Stimulated activated memory B cell treated with anti-CD40 and anti-IgM and Interleukin-4, amounts not matched to agents 10 μg/mL and 1 μg/mL and 100 μg/mL, for 72 hours (primary cell): ENCODE data around the gene ACTN4.

Experiments
- ATAC-seq: fragments of 150-1000 bp; cut with Tn5 transposase; 2 replicates; pipeline ENCODE4 v1.10.0; 2021
- H3K27ac Mint-ChIP-seq: one replicate; pipeline ENCODE4 v1.8.0; 2022; ENCODE audit warnings: mild to moderate bottlenecking, mixed read lengths
- H3K27me3 Mint-ChIP-seq: one replicate; pipeline ENCODE4 v1.8.0; 2022; ENCODE audit warnings: mixed read lengths
- H3K36me3 Mint-ChIP-seq: one replicate; pipeline ENCODE4 v1.8.0; 2022; ENCODE audit warnings: mixed read lengths
- H3K4me1 Mint-ChIP-seq: one replicate; pipeline ENCODE4 v1.8.0; 2022; ENCODE audit warnings: mixed read lengths
- H3K4me3 Mint-ChIP-seq: one replicate; pipeline ENCODE4 v1.8.0; 2022; ENCODE audit warnings: mild to moderate bottlenecking, moderate library complexity, mixed read lengths
- H3K9me3 Mint-ChIP-seq: one replicate; pipeline ENCODE4 v1.8.0; 2022; ENCODE audit warnings: mixed read lengths

ACTN4 gene

DNA sequence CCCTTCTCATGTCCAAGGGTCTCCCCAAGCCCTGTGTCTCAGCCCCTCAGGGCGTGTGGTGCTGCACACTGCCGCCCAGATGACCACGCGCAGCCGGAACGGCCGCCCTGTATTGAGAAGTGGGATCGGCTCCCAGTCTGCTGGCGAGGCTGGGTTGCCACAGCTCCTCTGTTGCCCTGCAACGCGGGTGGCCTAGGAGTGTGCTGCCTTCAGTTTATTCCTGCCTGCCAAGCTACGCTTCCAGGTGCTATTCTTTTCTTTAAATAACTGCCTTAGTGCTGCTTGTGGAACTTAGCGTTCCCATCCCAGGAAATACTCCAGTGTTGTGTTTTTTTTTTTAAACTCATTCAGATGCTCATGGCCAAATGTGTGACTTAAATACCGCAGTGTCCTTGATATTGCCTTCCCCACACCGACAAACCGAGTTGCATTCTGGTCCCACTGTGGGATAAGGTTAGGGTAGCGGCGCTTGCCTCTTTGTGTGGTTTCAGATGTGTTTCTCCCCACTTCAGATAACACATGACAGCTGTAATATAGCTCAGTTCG, 16.6 kb downstream of the ACTN4 start:
- Mint-ChIP-seq H3K4me1 (peaks cover 73% of the 10 kb centered on the region), H3K9me3 (no peaks in the 10 kb centered on the region), H3K36me3 (peaks cover 21% of the 10 kb centered on the region), H3K27me3 (no peaks in the 10 kb centered on the region), H3K27ac (peak overlapping the region; percentile 65), H3K4me3 (no peak overlapping the region)
- ATAC-seq, result no peak

DNA sequence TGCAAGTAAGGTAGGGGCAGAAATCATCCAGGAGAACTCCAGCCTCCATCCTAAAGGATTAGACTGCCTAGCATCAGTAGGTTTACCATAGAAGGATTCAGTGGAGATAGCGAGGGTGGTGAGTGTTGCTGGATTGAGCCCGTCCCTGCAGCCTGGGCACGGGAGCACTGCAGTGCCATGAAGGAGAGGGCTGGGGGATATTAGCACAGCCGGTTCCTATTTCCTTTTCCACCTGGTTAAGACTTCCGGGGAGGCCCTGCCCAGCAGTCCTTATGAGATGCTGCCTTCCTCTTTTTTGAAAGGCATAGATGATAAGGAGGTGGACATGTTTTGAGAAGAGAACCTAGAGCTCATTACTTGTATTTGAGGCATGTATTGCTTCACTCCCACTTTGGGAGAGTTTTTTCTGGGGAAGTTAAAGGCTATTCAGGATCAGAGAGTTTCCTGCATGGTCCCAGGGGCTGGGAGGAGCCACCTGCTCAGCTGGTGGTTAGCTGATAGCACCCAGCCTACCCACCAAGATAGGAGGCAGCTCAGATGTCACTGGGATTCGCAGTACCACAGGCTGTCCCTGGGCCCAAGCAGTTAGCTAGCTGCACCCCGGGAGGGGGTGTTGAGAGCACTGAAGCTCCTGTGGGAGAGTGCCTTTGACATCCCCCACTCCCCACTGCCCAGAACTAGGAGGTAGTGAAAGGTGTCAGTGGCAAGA, 17.2 kb downstream of the ACTN4 start:
- peaks cover 79% of the 10 kb centered on the region for H3K4me1 Mint-ChIP-seq

DNA sequence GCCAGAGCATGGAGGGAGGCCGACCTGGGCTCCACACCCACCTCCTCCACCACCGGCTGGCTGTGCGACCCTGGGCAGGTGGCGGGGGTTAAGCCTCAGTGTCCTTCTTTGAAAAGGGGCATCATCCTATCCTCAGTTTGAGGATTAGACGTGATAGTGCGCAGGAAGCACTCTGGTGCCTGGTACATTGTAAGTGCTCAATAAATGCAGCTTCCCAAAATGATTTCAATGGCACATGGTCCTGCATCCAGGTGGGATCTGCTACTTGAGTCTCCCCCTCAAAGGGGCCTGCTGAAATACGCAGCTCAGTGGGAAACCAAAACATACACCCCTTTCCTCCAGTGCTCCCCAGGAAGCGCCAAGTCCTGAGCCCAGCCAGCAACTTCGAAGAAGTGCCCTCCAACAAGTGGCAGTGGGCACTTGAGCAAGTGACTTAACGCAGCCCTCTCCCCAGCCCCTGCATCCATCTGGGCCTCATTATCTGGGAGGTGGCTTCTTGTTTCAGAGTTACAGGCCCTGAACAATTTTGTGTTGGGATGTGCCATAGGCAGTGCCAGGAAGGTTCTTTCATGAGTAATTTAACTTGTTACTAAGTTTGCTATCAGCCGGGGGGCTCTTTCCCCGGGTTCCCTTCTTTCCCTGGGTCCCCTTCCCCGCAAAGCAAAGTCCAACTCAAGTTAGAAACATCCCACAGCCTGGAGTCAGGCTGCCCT, 17.9 kb downstream of the ACTN4 start:
- no peaks in the 10 kb centered on the region for H3K9me3 Mint-ChIP-seq
- H3K27ac Mint-ChIP-seq, result peak overlapping the region; percentile 80
- H3K27me3 Mint-ChIP-seq, result no peaks in the 10 kb centered on the region
- H3K4me1 Mint-ChIP-seq, result peaks cover 86% of the 10 kb centered on the region
- no peak for ATAC-seq
- no peak overlapping the region for H3K4me3 Mint-ChIP-seq
- peaks cover 33% of the 10 kb centered on the region for H3K36me3 Mint-ChIP-seq

More for the DNA sequence above, 17.2 kb downstream of the ACTN4 start:
- Mint-ChIP-seq H3K4me3 (no peak overlapping the region), H3K27me3 (no peaks in the 10 kb centered on the region), H3K36me3 (peaks cover 26% of the 10 kb centered on the region), H3K27ac (peak overlapping the region; percentile 65), H3K9me3 (no peaks in the 10 kb centered on the region)
- peak; percentile 52 for ATAC-seq

DNA sequence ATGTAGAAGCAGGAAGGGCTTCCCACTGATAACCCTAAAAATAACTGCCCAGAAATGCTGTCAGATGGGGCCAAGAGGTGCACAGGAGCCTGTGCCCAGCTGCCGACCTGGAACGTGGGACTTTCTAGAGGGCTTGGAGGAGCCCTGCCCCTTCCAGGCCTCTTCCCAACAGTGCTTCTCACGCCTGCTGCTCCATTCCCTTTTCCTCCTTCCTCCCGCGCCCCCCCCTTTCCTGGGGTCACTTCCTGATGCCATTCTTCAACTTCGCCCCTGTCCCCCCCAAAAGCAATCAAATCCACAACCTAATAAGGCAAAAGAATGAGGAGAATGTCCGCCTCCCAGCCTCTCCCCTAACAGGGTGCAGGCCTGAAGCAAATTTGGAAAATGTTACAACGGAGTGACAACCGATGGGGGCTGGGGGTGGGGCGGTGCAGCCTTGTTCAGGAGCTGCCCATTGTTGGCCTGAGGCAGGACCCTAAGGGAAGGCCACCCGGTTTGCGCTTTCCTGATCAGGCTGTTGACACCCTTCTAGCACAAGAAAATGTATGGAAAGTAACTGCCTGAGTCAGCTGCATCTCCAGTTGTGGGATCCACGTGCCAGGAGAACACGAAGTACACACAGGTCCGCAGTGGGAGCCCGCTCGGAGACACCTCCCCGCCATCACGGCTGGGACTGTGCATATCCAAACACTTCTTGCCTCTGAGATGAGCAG, 18.7 kb downstream of the ACTN4 start:
- peaks cover 84% of the 10 kb centered on the region for H3K4me1 Mint-ChIP-seq
- no peak for ATAC-seq
- H3K4me3 Mint-ChIP-seq, result no peak overlapping the region
- no peaks in the 10 kb centered on the region for H3K27me3 Mint-ChIP-seq
- H3K36me3 Mint-ChIP-seq, result peaks cover 27% of the 10 kb centered on the region
- H3K27ac Mint-ChIP-seq, result peak overlapping the region; percentile 80
- no peaks in the 10 kb centered on the region for H3K9me3 Mint-ChIP-seq

DNA sequence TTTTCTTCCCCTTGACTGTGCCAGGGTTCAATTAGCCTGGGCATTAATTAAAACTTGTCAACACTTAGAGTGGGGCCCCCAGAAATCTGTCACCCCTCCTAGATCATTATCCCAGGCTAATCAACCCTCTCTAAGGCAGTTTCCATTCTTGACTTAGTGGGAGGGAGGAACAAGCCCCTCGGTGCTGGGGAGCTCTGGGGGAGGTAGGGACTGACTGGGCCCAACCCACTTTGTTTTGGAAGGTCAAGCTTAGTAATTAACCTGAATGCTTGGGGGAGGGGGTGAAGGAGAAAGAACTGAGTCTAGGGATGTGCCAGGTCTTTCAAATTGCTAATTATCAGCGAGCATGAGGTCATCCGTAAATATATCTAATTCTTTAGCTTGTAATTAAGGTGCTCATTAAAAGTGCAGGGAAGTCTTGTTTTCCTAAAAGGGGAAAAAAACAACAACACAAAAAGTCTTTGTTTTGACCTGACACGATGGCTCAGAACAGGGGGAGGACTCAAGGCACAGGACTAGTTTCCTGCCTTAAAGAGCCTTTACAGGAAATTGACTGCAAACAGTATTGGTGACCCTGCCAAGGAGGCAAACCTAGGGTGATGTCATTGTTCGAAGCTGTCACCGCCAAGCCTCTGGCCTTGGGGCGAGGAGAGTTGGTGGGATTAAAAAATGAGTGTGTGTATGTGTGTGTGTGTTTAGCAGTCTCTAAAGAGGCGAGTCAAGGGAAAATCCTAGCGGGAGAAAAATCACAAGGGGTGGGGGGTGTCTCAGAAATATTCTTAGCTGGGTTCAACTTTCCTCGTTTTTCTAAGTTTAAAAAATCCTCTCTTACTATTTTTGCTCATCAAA, 19.4 kb downstream of the ACTN4 start:
- Mint-ChIP-seq H3K9me3 (no peaks in the 10 kb centered on the region), H3K36me3 (peaks cover 28% of the 10 kb centered on the region), H3K4me3 (peak overlapping the region; percentile 70), H3K4me1 (peaks cover 91% of the 10 kb centered on the region), H3K27me3 (no peaks in the 10 kb centered on the region), H3K27ac (peak overlapping the region; percentile 80)
- peak; percentile 76 for ATAC-seq

DNA sequence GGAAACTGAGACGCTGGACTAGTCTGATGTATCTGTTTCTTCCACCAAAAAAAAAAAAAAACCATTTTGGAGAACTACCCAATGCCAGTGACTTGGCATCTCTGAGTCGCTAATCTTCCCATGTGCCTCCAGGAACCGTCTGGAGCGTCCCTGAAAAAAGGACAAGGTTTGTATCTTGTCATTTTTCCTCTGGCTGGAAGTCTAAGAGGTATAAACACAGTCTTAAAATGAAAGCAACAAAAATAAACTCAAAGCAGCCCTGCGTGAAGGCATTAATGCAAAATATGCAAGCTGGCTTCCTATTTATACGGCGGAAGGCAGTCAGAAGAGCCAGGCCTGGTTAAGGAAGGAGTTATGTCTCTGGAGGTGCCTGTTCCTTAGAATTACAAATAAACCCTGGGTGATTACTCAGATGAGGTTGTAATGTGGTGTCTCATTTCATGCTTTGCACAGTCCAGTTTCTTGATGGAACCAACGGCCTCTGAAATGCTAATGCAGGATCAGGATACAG, 20.3 kb downstream of the ACTN4 start:
- H3K4me1 Mint-ChIP-seq, result peaks cover 88% of the 10 kb centered on the region
- H3K27me3 Mint-ChIP-seq, result no peaks in the 10 kb centered on the region
- no peaks in the 10 kb centered on the region for H3K9me3 Mint-ChIP-seq
- peak overlapping the region; percentile 46 for H3K4me3 Mint-ChIP-seq
- H3K27ac Mint-ChIP-seq, result peak overlapping the region; percentile 80
- ATAC-seq, result peak; percentile 73
- peaks cover 30% of the 10 kb centered on the region for H3K36me3 Mint-ChIP-seq

DNA sequence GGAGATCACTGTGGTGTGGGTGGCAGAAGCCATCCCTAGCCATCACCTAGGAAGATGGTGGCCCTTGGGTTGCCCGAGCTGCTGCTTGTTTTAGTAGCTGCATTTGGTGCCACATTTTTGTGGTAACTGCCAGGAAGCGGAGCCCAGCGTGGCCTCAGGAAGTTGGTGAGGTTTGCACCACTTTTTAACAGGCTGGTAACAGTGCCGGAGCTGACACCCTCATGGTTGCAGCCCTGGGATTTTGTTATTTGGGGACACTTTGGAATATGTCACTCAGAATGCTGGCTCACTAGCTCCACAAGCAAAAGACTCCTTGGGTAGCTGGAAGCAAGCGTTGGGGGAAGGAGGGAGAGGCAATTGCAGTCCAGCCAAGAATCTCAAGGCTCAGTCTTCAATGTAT, 22.1 kb downstream of the ACTN4 start:
- no peak for ATAC-seq
- peaks cover 30% of the 10 kb centered on the region for H3K36me3 Mint-ChIP-seq
- H3K27ac Mint-ChIP-seq, result peak overlapping the region; percentile 80
- peak overlapping the region; percentile 32 for H3K4me3 Mint-ChIP-seq
- no peaks in the 10 kb centered on the region for H3K9me3 Mint-ChIP-seq
- no peaks in the 10 kb centered on the region for H3K27me3 Mint-ChIP-seq
- peaks cover 81% of the 10 kb centered on the region for H3K4me1 Mint-ChIP-seq

DNA sequence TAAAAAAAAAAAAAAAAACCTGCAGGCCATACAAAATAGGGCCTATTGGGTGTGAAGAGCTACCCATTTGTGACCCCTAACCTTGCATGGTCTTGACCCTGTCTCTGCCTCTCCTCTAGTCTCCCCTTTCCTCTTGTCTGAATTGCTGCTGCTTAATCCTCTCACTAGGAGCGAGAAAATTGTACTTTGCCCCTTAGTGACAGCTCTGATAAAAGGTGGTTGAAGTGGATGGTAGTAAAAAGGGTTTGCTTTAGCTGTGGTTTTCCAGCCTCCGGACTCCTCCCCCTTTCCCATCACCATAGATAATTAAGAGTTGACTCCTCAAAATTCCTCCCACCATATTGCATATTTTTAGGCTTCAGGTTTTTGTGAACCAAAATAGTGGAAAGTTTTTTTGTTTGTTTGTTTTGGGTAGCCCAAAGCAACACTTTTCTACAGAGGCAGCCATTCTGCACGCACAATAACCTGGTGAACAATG, 23.5 kb downstream of the ACTN4 start:
- Mint-ChIP-seq H3K4me1 (peaks cover 82% of the 10 kb centered on the region), H3K27ac (peak overlapping the region; percentile 32), H3K36me3 (peaks cover 30% of the 10 kb centered on the region), H3K9me3 (no peaks in the 10 kb centered on the region), H3K27me3 (no peaks in the 10 kb centered on the region), H3K4me3 (no peak overlapping the region)
- no peak for ATAC-seq

DNA sequence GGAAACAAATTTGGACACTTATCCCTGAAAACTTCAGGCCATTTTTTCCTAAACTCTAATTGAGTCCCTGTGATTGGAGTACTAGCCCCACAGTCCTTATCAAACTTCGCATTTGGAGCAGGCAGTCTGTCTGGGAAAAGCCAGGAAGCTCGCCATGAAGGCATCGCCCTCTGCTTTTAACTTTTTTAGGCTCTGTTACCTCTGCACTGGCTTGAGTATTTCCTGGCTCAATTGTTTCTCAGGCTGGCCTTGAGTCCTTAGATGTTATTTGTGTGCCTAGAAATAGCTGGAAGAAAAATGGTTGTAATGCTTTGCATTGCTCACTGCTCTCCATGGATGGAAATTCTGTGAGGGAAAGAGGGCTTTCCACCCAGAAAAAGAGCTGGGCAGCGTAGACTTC, 24.2 kb downstream of the ACTN4 start:
- peaks cover 30% of the 10 kb centered on the region for H3K36me3 Mint-ChIP-seq
- no peak overlapping the region for H3K4me3 Mint-ChIP-seq
- no peak for ATAC-seq
- H3K27ac Mint-ChIP-seq, result no peak overlapping the region
- no peaks in the 10 kb centered on the region for H3K9me3 Mint-ChIP-seq
- no peaks in the 10 kb centered on the region for H3K27me3 Mint-ChIP-seq
- H3K4me1 Mint-ChIP-seq, result peaks cover 82% of the 10 kb centered on the region

DNA sequence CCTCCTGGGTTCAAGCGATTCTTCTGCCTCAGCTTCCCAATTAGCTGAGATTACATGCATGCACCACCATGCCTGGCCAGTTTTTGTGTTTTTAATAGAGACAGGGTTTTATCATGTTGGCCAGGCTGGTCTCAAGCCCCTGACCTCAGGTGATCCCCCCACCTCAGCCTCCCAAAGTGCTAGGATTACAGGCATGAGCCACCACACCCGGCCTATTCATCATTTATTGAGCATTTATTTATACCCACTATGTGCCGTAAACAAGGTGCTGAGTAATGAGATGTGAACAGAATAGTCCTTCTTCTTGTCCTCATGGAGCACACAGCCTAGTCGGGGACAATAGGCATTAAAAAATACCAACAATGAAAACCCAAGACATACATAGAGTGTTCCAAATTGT, 25.6 kb downstream of the ACTN4 start:
- H3K27ac Mint-ChIP-seq, result no peak overlapping the region
- H3K4me3 Mint-ChIP-seq, result no peak overlapping the region
- no peaks in the 10 kb centered on the region for H3K9me3 Mint-ChIP-seq
- H3K27me3 Mint-ChIP-seq, result no peaks in the 10 kb centered on the region
- no peak for ATAC-seq
- H3K36me3 Mint-ChIP-seq, result peaks cover 42% of the 10 kb centered on the region
- peaks cover 82% of the 10 kb centered on the region for H3K4me1 Mint-ChIP-seq

DNA sequence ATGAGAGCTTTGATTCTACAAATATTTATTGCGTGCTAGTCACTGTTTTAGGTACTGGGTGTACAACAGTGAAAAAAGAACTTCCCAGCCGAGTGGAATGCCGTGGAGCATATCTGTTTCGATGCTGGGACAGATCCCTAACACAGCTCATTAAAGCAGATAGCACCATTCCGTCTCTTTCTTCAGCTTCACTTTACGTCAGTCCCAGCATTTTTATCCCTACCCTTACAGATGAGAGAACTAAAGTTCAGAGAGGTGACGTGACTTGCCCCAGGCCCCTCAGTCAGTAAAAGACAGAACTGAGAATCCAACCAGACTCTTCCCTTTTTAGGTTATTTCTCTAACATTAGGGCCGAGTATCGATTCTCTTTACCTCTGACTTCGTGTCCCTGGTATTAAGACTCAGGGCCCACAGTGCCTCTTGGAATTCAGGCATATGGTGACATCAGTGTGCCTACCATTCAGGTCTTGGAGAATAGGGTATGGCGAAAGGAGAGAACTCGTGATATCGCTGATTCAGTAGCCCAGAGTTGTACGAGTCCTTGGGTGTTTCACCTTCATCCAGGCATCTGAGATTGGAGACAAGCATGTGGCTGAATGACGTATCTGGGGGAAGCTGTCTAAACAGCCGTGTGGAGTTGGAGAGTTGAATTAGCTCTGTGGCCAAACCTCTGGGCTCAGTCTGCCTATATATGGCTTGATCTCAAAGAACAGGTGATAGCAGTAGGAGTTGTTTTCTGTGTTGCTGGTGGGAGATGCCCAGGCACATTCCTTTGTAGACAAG, 27.1 kb downstream of the ACTN4 start:
- Mint-ChIP-seq H3K4me1 (peaks cover 80% of the 10 kb centered on the region), H3K4me3 (no peak overlapping the region), H3K9me3 (no peaks in the 10 kb centered on the region), H3K36me3 (peaks cover 30% of the 10 kb centered on the region), H3K27ac (peak overlapping the region; percentile 68), H3K27me3 (no peaks in the 10 kb centered on the region)
- ATAC-seq, result peak; percentile 69

DNA sequence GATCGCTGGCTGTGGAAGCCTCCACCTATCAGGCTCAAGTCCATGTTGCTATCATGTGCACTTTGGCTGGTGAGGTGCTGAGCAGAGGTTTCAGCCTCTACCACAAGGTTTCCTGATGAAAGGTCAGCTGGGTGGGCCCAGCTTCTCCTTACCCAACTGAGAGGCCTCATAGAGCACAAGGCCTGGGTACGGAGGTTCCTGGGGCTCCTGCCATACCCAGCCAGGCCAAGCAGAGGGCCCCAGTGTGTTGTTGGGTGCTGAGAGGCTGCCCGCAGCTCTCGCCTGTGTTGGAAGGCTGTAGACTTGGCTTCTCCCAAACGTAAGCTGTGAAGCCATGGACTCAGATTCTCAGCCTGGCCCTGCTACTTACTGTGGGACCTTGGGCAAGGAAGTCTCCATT, 28.2 kb downstream of the ACTN4 start:
- no peak overlapping the region for H3K4me3 Mint-ChIP-seq
- peak; percentile 87 for ATAC-seq
- peaks cover 31% of the 10 kb centered on the region for H3K36me3 Mint-ChIP-seq
- no peaks in the 10 kb centered on the region for H3K9me3 Mint-ChIP-seq
- no peaks in the 10 kb centered on the region for H3K27me3 Mint-ChIP-seq
- peaks cover 80% of the 10 kb centered on the region for H3K4me1 Mint-ChIP-seq
- peak overlapping the region; percentile 68 for H3K27ac Mint-ChIP-seq

DNA sequence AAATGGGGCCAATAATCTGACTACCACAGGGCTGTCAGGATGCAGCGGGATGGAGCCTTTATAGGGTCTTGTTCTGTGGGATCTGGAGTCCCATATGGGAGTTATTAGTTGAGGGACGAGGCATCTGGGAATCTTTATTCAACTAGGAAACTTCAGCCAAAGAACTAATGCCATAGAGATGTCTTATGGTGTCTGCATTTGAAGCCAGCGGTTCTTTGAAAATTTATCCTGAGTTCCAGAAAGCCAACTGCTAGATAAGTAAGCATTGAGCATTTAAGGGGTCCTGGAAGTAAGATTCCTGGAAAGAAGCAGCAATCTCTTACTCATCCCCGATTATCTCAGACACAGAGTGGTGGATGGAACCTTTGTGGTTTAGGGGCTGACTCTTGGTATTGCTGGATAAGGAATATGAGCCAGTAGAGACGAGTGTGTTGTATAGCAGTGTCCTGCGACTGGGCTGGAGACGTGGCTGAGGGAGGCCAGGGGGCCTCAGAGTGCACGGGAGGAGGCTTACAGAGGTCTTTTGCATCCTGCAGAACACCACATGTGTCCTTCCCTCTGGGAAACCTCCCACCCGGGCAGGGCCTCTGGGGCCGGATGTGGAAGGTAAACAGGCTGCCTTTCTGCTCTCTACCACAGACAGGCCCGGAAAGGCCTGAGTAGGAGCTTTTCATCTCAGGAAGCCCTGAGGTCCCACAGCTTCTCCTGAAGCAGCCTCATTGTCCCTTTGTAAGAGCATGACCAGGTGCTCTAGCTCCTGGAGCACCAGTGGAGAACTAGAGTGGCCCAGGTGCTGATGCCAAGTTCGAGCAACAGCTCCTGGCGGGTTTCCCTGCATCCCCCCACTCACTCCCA, 28.8 kb downstream of the ACTN4 start:
- Mint-ChIP-seq H3K4me1 (peaks cover 80% of the 10 kb centered on the region), H3K36me3 (peaks cover 35% of the 10 kb centered on the region), H3K27me3 (no peaks in the 10 kb centered on the region), H3K9me3 (no peaks in the 10 kb centered on the region), H3K4me3 (no peak overlapping the region), H3K27ac (peak overlapping the region; percentile 80)
- ATAC-seq, result no peak
